ENCODE measurements around the gene MKS1. TPM values are rescaled to one million over a fixed set of nuclear protein-coding genes. Genes with fewer than 3 reads are reported as not detected.

The MKS1 gene
- total and polyA plus RNA-seq, 2 donors (not counting 3 experiments of a cell fraction or from before 2014, with no cell fraction given), result 12.2 to 13.2 TPM

DNA sequence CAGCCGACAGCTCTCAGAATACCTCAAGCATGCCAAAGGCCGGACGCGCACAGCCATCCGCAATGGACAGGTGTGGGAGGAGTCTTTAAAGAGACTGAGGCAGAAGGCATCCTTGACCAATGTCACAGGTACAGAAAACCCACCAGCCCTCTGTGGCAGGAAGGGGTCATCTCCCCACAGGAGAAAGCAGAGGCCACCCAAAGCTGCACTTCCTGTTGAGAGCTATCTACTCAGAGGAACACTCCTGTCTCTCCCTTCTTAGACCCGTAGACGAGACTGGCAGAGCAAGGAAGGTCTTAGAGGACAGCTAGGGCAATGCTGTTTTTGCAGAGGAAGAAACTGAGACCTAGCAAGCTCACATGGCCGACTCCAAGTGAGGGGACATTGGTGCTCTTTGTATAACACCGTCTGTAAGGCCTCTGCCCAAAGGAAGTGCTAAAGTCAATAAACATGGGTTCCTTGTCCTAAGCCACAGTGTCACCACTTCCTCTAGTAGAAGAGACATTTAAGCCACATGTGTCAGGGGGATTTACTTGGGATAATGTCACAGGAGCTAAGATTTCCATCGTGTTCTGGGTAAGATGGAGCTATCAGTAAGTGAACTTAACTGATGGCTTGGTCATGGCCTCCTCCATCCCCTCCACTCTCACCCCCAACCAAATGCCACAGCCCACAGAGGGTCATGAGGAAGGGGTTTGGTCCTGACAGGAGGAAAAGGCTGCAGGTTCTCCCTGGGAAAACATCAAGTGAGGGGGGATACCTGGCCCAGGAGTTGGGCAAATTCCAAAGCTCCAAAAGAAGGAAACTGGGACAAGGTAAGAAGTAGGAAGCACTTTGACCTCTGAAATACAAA lies 28.7 kb upstream of the MKS1 start:
- POLR2A ChIA-PET, result no interaction called here
- no TSS peak for BruUV-seq (replicated peaks)
- TF ChIP-seq POLR2AphosphoS5 (IDR thresholded peaks at IDR 0.05; ENCODE audit: insufficient read depth, low read depth, low read length) (no peak), CTCF (IDR thresholded peaks at IDR 0.05; ENCODE audit: extremely low read depth in 1 of 2, insufficient read depth in 1 of 2, low read depth in 1 of 2, low read length in 2 of 2) (no peak), POLR2A (IDR thresholded peaks at IDR 0.05; ENCODE audit: low read depth, low read length) (no peak), GATA2 (IDR thresholded peaks at IDR 0.05; ENCODE audit: insufficient read depth, insufficient read length, low read depth, low read length) (no peak), JUN (IDR thresholded peaks at IDR 0.05; ENCODE audit: borderline replicate concordance, insufficient read depth, insufficient read length, low read depth) (no peak), MYC (IDR thresholded peaks at IDR 0.05; ENCODE audit: low read depth, low read length) (no peak), FOS (IDR thresholded peaks at IDR 0.05; ENCODE audit: borderline replicate concordance, insufficient read depth, low read length) (no peak), EZH2 (IDR thresholded peaks at IDR 0.05; ENCODE audit: borderline replicate concordance, low read depth, low read length, severe bottlenecking) (no peak)
- TF ChIP-seq, protein P1, sequence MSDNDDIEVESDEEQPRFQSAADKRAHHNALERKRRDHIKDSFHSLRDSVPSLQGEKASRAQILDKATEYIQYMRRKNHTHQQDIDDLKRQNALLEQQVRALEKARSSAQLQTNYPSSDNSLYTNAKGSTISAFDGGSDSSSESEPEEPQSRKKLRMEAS (IDR thresholded peaks at IDR 0.05; ENCODE audit: insufficient read depth, insufficient read length), result no peak
- Histone ChIP-seq H3K4me1 (ENCODE audit: control insufficient read depth, extremely low read depth, insufficient read depth, low read length) (no peaks in the 10 kb centered on the region), H2AFZ (ENCODE audit: low read depth, low read length) (no peak overlapping the region), H3K27me3 (ENCODE audit: control insufficient read depth in 2 of 2, insufficient read depth in 2 of 2, low read length in 2 of 2) (peaks cover 26 to 35% of the 10 kb centered on the region in 2 experiments), H3K4me3 (replicated peaks in 1 of 3; ENCODE audit: insufficient read depth in 1 of 3, low read depth in 1 of 3, low read length in 3 of 3) (no peak overlapping the region), H3K36me3 (ENCODE audit: control insufficient read depth in 2 of 2, extremely low read depth in 1 of 2, insufficient read depth in 2 of 2, low read length in 2 of 2) (no peaks in the 10 kb centered on the region), H3K9me1 (replicated peaks; ENCODE audit: control insufficient read depth, extremely low read depth, insufficient read depth, low read length) (no peaks in the 10 kb centered on the region), H3K9me3 (replicated peaks; ENCODE audit: control insufficient read depth, insufficient read depth, low read length) (no peaks in the 10 kb centered on the region), H3K79me2 (ENCODE audit: control insufficient read depth, insufficient read depth, low read length) (no peaks in the 10 kb centered on the region), H3K27ac (ENCODE audit: insufficient read depth, low read depth, low read length) (no peak overlapping the region), H4K20me1 (replicated peaks; ENCODE audit: control insufficient read depth, extremely low read depth, insufficient read depth, low read length) (no peaks in the 10 kb centered on the region), H3K9ac (replicated peaks; ENCODE audit: extremely low read depth, insufficient read depth, low read length) (no peak overlapping the region), H3K4me2 (ENCODE audit: insufficient read depth, low read length) (no peak overlapping the region)
- dilution Hi-C loops (cut with MboI; ENCODE audit: extremely low pct_ligation_motif_present, low sequenced_read_pairs), result no loop called here
- DNase-seq (ENCODE audit: low read depth, low spot score) (no peak), FAIRE-seq (no peak)
- intact Hi-C loops (cut with micrococcal nuclease), result loop anchor here (5.0 kb wide), 1 partner anchor 45 kb away; no protein-coding TSS in a partner anchor
- CTCF ChIA-PET, result interaction anchor here (1.1 to 1.3 kb wide), 2 partner anchors 46 to 56 kb away, joined by 3 read pairs; no protein-coding TSS in a partner anchor
